ENCODE measurements around the gene OAS2.
"Not testable (repeated sequence)": the region's sequence is repeated elsewhere in the genome, so short reads cannot be mapped to it uniquely, and the experiment has no call there.

Gene OAS2

DNA sequence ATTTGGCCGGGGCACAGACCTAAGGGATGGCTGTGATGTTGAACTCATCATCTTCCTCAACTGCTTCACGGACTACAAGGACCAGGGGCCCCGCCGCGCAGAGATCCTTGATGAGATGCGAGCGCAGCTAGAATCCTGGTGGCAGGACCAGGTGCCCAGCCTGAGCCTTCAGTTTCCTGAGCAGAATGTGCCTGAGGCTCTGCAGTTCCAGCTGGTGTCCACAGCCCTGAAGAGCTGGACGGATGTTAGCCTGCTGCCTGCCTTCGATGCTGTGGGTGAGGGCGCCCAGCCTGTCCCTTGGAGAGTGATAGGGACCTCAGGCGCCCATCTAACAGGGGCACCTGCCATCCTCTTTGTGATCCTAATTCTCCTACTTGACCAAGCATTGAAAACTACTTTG, 27.6 kb upstream of the OAS2 start:
- no peak for DNase-seq

DNA sequence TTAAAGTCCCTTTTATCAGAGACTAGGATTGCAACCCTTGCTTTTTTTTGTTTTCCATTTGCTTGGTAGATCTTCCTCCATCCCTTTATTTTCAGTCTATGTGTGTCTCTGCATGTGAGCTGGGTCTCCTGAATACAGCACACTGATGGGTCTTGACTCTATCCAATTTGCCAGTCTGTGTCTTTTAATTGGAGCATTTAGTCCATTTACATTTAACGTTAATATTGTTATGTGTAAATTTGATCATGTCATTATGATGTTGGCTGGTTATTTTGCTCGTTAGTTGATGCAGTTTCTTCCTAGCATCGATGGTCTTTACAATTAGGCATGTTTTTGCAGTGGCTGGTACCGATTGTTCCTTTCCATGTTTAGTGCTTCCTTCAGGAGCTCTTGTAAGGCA, 21.2 kb upstream of the OAS2 start:
- DNase-seq, result not testable (repeated sequence)

DNA sequence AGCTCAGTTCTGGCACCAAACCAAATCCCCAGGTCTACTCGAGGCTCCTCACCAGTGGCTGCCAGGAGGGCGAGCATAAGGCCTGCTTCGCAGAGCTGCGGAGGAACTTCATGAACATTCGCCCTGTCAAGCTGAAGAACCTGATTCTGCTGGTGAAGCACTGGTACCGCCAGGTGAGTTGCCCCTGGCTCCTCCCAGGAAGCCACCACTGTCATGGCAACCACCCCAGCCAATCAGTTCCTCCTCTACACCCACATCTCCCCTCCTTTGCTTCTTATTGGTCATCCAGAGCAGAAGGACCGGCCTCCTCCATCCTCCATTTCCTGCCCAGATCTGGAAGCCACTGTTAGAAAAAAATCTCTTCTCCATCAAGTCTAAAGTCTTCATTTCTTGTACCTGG, 17.2 kb upstream of the OAS2 start:
- no peak for DNase-seq

DNA sequence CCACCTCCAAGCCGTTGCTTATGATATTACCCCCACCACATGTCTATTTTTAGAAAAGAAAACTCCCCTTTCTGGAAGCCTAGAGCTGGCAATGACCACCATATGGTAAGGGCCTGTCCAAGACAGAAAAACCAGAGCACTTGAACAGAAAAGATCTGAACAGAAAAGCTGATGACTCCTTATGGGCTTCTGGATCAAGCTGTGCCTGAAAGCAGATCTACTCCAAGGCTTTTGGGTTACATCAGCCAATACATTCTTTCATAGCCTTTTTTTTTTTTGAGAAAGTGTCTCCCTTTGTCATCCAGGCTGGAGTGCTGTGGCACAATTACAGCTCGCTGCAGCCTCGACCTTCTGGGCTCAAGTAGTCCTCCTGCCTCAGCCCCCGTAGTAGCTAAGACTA, 16.8 kb upstream of the OAS2 start:
- no peak for DNase-seq

DNA sequence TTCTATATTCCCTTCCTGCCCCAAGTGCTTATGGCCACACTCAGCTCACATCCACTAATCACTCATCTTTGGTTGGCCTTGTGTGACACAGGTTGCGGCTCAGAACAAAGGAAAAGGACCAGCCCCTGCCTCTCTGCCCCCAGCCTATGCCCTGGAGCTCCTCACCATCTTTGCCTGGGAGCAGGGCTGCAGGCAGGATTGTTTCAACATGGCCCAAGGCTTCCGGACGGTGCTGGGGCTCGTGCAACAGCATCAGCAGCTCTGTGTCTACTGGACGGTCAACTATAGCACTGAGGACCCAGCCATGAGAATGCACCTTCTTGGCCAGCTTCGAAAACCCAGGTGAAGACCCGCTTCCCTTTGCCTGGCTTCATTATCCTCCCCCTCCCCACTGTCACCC, 15.8 kb upstream of the OAS2 start:
- DNase-seq, result no peak

DNA sequence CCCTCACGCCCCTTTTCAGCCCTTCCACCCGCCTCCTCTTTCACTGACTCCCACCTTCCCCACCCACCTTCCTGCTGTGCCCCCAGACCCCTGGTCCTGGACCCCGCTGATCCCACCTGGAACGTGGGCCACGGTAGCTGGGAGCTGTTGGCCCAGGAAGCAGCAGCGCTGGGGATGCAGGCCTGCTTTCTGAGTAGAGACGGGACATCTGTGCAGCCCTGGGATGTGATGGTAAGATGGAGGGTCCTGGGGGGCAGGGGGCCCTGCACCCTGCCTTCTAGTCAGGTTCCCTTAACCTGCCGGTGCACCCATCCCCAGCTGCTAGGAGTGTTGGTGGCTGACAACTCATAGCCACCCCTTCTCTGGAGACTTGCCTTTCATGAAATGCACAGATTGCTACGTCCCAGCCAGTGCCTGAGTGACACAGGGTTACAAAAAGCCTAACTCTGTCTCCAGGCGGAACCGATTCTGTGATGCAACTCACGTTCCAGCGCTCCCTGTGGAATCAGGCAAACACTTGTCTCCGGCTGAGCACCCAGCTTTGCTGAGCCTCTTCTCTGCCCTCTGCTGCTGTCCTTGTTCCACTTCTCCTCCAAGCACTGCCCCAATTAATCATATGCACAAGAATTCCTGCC, 15.0 kb upstream of the OAS2 start:
- no peak for DNase-seq

DNA sequence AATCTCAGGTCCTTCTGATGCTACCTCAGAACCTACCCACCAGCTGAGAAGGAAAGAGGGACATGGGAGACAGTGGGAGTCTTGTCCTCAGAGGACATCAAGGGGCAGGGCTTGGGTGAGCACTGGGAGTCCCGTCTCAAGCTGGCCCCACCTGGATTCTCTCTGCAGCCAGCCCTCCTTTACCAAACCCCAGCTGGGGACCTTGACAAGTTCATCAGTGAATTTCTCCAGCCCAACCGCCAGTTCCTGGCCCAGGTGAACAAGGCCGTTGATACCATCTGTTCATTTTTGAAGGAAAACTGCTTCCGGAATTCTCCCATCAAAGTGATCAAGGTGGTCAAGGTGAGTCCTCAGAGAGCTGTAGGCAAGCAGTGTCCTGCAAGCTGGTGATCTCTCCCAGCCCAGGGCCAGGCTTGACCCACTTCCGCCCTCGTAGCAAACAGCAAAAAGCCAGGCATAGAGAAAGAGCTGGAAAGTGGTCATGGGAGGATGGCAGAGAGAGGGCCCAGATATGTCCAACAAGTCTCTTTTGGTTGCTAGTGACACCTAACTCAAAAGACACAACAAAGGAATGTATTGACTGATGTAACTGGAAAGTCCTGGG, 14.2 kb upstream of the OAS2 start:
- no peak for DNase-seq

DNA sequence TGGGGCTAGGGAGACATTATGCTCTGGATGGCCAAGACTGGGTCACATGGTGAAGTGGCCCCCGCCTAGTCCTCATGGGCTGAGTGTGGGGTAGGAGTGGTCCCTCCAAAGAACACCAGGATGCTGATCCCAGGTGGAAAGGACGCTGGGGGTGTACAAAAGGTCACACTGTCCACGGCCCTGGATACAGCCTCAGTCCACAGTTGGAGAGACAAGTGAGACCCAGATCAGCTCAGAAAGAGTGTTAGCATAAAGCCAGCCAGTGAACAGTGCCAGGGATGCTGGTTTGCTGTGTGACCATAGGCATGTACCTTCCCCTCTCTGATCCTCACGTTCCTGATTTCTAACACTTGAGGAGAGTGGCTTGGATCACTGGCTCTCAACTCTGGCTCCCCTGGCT, 13.4 kb upstream of the OAS2 start:
- no peak for DNase-seq

DNA sequence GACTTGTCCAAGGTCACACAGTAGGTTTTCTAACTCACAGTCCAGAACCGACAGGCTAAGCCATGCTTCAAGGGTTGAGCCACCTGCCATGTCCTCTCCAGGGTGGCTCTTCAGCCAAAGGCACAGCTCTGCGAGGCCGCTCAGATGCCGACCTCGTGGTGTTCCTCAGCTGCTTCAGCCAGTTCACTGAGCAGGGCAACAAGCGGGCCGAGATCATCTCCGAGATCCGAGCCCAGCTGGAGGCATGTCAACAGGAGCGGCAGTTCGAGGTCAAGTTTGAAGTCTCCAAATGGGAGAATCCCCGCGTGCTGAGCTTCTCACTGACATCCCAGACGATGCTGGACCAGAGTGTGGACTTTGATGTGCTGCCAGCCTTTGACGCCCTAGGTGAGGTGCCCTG, 12.7 kb upstream of the OAS2 start:
- no peak for DNase-seq

DNA sequence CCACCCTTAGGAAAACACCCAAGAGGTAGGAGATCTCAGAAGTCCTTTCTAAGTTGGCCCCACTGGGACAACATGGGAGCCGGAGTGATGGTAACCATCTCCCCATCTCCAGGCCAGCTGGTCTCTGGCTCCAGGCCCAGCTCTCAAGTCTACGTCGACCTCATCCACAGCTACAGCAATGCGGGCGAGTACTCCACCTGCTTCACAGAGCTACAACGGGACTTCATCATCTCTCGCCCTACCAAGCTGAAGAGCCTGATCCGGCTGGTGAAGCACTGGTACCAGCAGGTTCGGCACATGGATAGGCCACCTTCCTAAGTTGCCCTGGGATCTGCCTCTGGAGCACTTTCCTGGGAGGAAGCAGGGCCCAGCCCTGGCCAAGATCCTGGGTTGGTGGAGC, 11.0 kb upstream of the OAS2 start:
- DNase-seq, result no peak

DNA sequence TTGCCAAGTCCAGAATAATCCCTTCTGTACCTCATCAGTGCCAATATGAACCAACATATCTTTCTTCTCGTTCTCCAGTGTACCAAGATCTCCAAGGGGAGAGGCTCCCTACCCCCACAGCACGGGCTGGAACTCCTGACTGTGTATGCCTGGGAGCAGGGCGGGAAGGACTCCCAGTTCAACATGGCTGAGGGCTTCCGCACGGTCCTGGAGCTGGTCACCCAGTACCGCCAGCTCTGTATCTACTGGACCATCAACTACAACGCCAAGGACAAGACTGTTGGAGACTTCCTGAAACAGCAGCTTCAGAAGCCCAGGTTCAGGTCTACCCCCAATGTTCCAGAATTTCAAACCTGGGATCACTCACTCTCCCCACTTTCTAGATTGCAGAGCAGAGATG, 10.5 kb upstream of the OAS2 start:
- no peak for DNase-seq

DNA sequence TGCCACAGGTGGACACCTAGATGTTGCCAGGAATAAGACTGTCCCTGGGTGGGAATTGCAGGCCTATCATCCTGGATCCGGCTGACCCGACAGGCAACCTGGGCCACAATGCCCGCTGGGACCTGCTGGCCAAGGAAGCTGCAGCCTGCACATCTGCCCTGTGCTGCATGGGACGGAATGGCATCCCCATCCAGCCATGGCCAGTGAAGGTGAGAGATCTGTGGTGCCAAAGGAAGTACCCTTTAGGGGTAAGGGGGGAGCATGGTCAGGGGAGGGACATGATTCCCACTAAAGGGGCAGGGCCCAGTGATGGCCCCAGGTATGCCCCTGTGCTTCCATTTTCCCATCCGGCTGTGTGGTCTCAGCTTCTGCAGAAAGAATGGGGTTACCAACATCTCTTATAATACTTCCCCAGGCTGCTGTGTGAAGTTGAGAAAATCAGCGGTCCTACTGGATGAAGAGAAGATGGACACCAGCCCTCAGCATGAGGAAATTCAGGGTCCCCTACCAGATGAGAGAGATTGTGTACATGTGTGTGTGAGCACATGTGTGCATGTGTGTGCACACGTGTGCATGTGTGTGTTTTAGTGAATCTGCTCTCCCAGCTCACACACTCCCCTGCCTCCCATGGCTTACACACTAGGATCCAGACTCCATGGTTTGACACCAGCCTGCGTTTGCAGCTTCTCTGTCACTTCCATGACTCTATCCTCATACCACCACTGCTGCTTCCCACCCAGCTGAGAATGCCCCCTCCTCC, 8.6 kb upstream of the OAS2 start:
- DNase-seq, result no peak

DNA sequence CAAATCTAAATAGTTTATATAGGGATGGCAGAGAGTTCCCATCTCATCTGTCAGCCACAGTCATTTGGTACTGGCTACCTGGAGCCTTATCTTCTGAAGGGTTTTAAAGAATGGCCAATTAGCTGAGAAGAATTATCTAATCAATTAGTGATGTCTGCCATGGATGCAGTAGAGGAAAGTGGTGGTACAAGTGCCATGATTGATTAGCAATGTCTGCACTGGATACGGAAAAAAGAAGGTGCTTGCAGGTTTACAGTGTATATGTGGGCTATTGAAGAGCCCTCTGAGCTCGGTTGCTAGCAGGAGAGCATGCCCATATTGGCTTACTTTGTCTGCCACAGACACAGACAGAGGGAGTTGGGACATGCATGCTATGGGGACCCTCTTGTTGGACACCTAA, 7.9 kb upstream of the OAS2 start:
- no peak for DNase-seq

DNA sequence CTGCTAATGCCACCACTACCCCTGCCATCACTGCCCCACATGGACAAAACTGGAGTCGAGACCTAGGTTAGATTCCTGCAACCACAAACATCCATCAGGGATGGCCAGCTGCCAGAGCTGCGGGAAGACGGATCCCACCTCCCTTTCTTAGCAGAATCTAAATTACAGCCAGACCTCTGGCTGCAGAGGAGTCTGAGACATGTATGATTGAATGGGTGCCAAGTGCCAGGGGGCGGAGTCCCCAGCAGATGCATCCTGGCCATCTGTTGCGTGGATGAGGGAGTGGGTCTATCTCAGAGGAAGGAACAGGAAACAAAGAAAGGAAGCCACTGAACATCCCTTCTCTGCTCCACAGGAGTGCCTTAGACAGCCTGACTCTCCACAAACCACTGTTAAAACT, 7.1 kb upstream of the OAS2 start:
- DNase-seq, result no peak

DNA sequence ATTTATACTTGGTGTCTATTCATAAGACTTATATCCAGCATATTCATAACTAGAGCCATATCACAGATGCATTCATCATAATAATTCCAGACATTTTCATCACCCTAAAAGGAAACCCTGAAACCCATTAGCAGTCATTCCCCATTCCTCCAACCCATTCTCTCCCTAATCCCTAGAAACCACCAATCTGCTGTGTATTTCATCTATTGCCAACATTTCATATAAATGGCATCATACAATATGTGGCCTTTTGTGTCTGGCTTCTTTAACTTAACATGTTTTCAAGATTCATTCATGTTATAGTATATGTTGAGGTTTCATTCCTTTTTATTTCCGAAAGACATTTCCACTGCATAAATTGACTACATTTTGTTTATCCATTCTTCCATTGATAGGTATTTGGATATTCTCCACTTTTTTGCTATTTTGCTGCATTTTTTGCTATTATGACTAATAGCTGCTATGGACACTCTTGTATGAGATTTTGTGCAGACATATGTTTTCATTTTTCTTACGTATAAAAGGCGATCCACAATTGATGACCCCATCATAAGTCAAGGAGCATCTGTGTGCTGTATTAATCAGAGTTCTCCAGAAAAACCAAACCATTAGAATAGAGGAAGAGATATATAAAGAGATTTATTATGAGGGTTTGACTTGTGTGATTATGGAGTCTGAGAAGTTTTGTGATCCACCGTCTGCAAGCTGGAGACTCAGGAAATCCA, 5.1 kb upstream of the OAS2 start:
- no peak for DNase-seq

DNA sequence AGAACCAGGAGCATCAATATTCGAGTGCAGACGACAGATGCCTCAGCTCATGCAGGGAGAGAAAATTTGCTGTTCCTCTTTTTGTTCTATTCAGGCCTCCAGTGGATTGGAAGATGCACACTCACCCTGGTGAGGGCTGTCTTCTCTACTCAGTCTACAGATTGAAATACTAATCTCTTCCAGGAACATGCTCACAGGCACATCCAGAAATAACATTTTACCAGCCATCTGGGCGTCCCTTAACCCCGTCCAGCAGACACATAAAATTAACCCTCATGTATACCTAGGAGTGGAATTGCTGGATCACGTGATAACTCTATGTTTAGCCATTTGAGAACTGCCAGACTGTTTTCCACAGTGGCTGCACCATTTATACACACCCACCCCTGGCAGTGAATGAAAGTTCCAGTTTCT, 4.5 kb upstream of the OAS2 start:
- no peak for DNase-seq

DNA sequence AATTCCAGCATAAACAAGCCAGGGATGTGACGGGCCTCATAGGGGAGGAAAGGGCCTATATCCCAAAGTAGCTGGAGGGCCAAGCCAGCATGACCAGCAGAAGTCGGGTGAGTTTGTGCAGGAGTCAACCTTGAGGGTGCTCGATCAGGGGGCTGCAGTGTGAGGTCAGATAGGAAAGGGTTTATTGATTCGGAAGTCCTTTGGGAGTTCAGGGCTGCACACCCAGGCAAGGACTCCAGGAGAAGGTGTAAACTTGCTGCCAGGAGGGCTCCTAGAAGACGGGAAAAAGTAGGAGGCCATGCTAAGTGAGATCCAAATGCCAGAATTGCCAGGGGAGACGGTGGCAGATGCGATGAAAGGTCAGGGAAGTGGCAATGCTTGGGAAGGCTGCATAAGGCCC, 3.4 kb upstream of the OAS2 start:
- DNase-seq, result no peak

DNA sequence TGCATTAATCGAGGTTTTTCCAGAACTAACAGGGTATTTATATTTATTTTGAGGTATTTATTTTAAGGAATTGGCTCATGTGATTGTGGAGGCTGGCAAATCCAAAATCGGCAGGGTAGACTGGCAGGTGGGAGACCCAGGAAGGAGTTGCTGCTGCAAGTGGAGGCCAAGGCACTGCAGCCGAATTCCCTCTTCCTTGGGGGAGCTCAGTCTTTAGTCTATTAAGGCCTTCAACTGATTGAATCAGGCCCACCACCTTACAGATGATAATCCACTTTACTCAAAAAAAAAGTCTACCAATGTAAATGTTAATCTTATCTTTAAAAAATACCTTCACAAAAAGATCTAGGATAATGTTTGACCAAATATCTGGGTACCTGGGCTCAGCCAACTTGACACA, 1.2 kb upstream of the OAS2 start:
- DNase-seq, result no peak

DNA sequence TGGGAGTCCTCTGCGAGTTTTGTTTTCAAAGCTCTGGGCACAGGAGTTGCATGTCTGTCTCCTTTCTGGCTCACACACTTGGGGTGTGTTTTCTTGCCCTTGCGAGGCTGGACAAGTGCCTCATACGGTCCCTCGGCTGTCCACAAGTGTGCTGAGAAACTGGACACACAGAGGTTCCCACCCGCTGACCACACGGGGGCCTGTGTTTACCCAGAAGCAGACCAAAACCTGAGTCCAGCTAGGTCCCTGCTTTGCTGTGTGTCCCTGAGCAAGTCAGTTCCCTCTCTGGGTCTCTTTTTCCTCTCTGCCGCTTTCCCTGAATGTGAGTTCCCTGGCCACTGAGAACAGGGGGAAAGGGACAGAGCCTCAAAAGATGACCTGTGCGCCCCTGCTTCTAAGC, 678 bp upstream of the OAS2 start:
- no peak for DNase-seq

DNA sequence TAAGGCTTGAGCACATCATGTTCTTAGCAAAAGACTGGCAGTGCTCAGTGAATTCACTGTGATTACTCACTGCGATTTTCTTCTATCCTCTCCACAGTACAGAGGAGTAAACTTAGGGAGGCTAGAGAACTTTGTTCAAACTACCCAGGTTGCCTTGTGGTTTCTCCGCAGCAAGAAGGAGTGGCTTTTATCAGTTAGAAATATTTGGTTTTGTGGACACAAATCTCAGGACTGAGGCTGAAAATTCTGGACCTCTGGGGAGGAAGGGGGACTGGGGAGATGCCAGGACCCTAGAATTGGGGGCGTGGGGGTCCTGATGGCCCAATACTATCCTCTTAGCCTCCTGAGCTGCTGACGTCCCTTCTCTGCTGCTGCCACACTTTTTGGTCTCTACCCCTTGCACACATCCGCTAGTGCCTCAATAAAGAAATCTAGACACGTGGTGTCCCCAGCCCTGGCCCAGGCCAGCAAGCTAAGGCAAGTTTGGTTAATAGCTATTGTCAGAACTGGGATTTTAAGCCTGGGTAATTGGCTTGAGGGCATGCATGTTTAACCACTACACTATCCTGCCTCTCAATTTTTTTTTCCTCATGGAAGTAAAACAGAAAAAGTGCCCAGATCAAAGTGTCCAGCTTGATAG, 842 bp downstream of the OAS2 start:
- no peak for DNase-seq

DNA sequence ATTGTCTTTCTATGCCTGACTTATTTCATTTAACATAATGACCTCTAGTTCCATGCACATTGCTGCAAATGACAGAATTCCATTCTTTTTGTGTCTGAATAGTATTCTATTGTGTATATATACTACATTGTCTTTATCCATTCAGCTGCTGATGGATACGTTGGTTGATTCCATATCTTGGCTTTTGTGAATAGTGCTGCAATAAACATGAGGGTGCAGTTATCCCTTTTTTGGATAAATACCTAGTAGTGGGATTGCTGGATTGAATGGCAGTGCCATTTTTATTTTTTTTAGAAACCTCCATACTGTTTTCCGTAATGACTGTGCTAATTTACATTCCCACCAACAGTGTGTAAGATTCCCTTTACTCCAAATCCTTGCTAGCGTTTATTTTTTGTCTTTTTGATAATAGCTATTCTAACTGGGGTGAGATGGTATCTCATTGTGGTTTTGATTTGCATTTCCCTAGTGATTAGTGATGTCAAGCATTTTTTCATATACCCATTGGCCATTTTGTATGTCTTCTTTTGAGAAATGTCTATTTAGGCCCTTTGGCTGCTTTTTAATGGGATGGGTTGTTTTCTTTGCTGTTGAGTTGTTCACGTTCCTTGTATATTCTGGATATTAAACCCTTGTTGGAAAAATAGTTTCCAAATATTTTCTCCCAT, 2.3 kb downstream of the OAS2 start:
- no peak for DNase-seq

DNA sequence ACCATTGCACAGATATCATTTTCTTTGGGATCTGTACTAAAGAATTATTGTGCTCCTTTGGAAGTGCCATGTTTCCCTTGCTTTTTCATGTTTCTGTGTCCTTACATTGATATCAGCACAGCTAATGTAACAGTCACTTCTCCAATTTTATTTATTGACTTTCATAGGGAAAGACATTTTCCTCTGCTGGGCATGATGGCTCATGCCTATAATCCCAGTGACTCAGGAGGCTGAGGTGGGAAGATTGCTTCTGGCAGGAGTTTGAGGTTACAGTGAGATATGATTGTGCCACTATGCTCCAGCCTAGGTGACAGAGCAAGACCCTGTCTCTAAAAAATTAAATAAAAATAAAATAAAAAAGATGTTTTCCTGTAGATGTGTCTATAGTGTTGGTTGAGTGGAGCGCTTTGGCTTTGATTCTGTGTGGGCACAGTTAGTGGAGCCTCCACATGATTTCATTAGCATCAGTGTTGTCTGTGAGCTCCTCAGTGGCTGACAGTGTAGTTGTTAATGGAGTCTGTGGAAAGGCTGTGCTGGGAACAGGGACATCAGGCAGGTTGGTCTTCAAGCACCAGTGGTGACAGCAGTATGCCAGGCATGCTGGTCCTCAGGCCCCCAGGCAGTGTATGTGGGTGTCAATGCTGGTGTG, 7.4 kb downstream of the OAS2 start:
- no peak for DNase-seq

All from effector CD4-positive, alpha-beta T cell (primary cell).